Adipocyte (in vitro differentiated cells): ENCODE results near the gene TTC7B.

Experiments used
- DNase-seq: peaks from one replicate; pipeline ENCODE4 v3.0.0-alpha.2; 2015; ENCODE audit warnings: low read depth
- H3K27me3 ChIP-seq: replicated peaks from 2 replicates; pipeline ENCODE4 v1.7.0; 2013; ENCODE audit warnings: mild to moderate bottlenecking, low read length, moderate library complexity; ENCODE audit not compliant: control insufficient read depth, insufficient read depth
- H3K36me3 ChIP-seq: 2 replicates; pipeline ENCODE4 v1.7.0; 2013; ENCODE audit warnings: low read length, mild to moderate bottlenecking, moderate library complexity; ENCODE audit not compliant: control insufficient read depth, insufficient read depth, severe bottlenecking
- H3K4me1 ChIP-seq: 2 replicates; pipeline ENCODE4 v1.7.0; 2013; ENCODE audit warnings: mild to moderate bottlenecking, low read length, moderate library complexity; ENCODE audit not compliant: control insufficient read depth, insufficient read depth
- H3K4me3 ChIP-seq: 2 replicates; pipeline ENCODE4 v1.7.0; 2013; ENCODE audit warnings: mild to moderate bottlenecking, low read length, moderate library complexity
- H3K9ac ChIP-seq: 2 replicates; pipeline ENCODE4 v1.7.0; 2013; ENCODE audit warnings: mild to moderate bottlenecking, low read length, moderate library complexity
- H3K9me3 ChIP-seq: 2 replicates; pipeline ENCODE4 v1.7.0; 2013; ENCODE audit warnings: mild to moderate bottlenecking, low read length, moderate library complexity; ENCODE audit not compliant: control insufficient read depth

The TTC7B gene

GRCh38 chr14:90491221-90491885 lies 324.9 kb downstream of the TTC7B start:
- Histone ChIP-seq H3K4me1 (peaks cover 8% of the 10 kb centered on the region), H3K36me3 (no peaks in the 10 kb centered on the region), H3K9me3 (no peaks in the 10 kb centered on the region), H3K9ac (no peak overlapping the region), H3K4me3 (no peak overlapping the region), H3K27me3 (peaks cover 3% of the 10 kb centered on the region)
- peak; percentile 43 for DNase-seq

DNA sequence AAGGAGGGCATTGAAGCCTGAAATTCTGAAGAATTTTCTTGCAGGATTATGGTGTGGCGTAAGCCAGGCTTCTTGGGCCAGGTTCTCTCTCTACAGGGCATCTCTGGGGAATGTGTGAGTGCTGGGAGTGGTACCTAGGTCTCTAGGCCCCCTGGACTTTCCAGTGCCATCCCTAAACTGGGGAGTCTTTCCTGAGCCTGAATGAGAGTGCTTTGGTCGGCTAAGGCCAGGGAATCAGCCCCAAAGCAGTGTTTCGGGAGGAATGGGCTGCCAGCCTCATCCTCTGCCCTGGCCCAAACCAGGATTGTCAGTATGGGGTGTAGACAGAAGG lies 325.5 kb downstream of the TTC7B start:
- Histone ChIP-seq H3K4me1 (peaks cover 8% of the 10 kb centered on the region), H3K36me3 (no peaks in the 10 kb centered on the region), H3K4me3 (no peak overlapping the region), H3K9me3 (no peaks in the 10 kb centered on the region), H3K27me3 (peaks cover 3% of the 10 kb centered on the region), H3K9ac (no peak overlapping the region)
- no peak for DNase-seq

GRCh38 chr14:90489916-90490719 lies 326.1 kb downstream of the TTC7B start:
- peaks cover 3% of the 10 kb centered on the region for H3K27me3 ChIP-seq
- no peak overlapping the region for H3K4me3 ChIP-seq
- H3K9ac ChIP-seq = no peak overlapping the region
- no peaks in the 10 kb centered on the region for H3K9me3 ChIP-seq
- DNase-seq = no peak
- peaks cover 8% of the 10 kb centered on the region for H3K4me1 ChIP-seq
- no peaks in the 10 kb centered on the region for H3K36me3 ChIP-seq

DNA sequence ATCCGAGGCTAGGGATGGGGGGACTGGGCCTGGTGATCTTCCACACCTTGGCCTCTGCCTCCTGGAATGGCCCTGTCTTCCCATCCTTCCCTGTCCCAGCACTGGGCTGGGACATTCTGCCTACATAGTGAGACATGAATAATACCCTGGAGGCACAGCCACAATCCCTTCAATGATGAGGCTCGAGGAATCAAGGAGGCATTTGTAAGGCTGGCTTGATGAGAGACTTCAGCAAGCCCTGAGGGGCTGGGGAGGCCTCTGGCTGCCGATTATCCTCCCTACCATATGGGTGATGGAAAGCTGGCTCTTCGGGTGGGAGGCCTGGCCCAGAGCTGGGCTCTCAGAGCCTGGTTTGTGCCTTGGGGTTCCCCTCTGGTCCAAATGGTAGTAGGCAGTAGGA lies 326.9 kb downstream of the TTC7B start:
- Histone ChIP-seq H3K9ac (no peak overlapping the region), H3K4me1 (peaks cover 8% of the 10 kb centered on the region), H3K36me3 (no peaks in the 10 kb centered on the region), H3K27me3 (peaks cover 3% of the 10 kb centered on the region), H3K4me3 (no peak overlapping the region), H3K9me3 (no peaks in the 10 kb centered on the region)
- no peak for DNase-seq

DNA sequence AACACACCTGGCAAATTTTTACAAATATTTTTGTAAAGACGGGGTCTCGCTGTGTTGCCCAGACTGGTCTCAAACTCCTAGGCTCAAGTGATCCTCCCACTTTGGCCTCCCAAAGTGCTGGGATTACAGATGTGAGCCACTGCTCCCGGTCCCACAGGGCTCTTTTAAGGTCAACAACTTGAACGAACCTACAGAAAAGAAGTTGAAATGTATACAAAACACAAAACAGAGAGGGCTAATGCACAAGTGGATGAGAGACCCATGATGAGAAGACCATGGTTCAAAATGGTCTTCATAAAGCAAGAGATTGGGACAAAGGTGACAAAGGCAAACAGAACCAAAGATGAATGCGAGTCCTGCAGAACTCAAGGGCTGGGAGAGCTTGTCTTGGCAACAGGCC lies 328.0 kb downstream of the TTC7B start:
- no peak overlapping the region for H3K4me3 ChIP-seq
- H3K9ac ChIP-seq = no peak overlapping the region

DNA sequence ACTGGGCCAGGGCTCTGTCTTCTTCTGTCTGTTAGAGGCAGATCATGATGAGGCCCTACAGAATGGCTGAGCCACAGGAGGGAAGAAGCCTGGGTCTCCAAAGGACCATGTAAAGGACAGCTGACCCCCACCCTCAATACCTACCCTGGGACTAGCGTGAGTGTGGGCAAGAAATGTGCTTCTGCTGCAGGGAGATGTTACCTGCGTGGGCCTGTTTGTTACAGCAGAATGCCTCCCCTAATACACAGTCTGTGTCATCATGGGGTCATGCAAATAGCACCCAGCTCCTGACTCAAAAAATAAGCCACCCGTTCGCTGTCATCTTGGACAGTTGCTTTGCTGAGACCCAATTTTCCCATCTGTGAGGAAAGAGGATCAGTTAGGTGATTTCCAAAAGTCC lies 328.8 kb downstream of the TTC7B start:
- H3K4me1 ChIP-seq = peaks cover 8% of the 10 kb centered on the region
- no peak overlapping the region for H3K4me3 ChIP-seq
- DNase-seq = no peak
- no peaks in the 10 kb centered on the region for H3K36me3 ChIP-seq
- no peak overlapping the region for H3K9ac ChIP-seq
- H3K27me3 ChIP-seq = peaks cover 3% of the 10 kb centered on the region
- H3K9me3 ChIP-seq = no peaks in the 10 kb centered on the region

More for the DNA sequence above, 328.0 kb downstream of the TTC7B start:
- no peaks in the 10 kb centered on the region for H3K9me3 ChIP-seq
- peaks cover 8% of the 10 kb centered on the region for H3K4me1 ChIP-seq
- peaks cover 3% of the 10 kb centered on the region for H3K27me3 ChIP-seq
- no peaks in the 10 kb centered on the region for H3K36me3 ChIP-seq
- no peak for DNase-seq

- peaks cover 4% of the 10 kb centered on the region for H3K27me3 ChIP-seq
- H3K36me3 ChIP-seq = no peaks in the 10 kb centered on the region
- H3K9ac ChIP-seq = no peak overlapping the region
- H3K4me1 ChIP-seq = peaks cover 6% of the 10 kb centered on the region
- peaks cover 1% of the 10 kb centered on the region for H3K9me3 ChIP-seq
- DNase-seq = no peak
- H3K4me3 ChIP-seq = no peak overlapping the region
These were observed 329.2 kb downstream of the TTC7B start for GRCh38 chr14:90487031-90487430.

GRCh38 chr14:90484291-90484690 lies 331.9 kb downstream of the TTC7B start:
- Histone ChIP-seq H3K9me3 (peaks cover 12% of the 10 kb centered on the region), H3K36me3 (no peaks in the 10 kb centered on the region), H3K4me1 (no peaks in the 10 kb centered on the region), H3K9ac (no peak overlapping the region), H3K27me3 (peaks cover 12% of the 10 kb centered on the region), H3K4me3 (no peak overlapping the region)
- no peak for DNase-seq

- Histone ChIP-seq H3K4me3 (no peak overlapping the region), H3K36me3 (no peaks in the 10 kb centered on the region), H3K9ac (no peak overlapping the region), H3K9me3 (peaks cover 12% of the 10 kb centered on the region), H3K4me1 (no peaks in the 10 kb centered on the region), H3K27me3 (peaks cover 12% of the 10 kb centered on the region)
- DNase-seq = no peak
These were observed 332.7 kb downstream of the TTC7B start for GRCh38 chr14:90483571-90483974.

DNA sequence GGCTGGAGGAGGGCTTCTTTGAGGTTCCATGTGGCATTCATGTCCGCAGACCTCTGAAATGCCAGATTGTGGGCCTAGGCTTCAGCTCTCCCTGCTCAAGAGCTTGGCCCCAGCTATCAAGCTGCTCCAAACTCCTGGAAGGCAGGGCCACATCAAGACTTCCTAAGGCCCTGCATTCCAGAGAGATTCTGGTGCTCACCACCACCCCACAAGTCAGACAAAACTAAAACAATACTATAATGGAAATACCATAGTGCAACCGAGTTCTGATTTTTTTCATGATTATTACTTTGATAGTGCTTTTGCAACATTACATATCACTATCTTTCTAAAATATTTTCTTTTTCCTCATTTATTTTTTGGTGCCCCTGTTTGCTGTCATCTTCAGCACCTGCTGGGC lies 333.1 kb downstream of the TTC7B start:
- Histone ChIP-seq H3K9me3 (peaks cover 12% of the 10 kb centered on the region), H3K4me3 (no peak overlapping the region), H3K36me3 (no peaks in the 10 kb centered on the region), H3K27me3 (peaks cover 12% of the 10 kb centered on the region), H3K4me1 (no peaks in the 10 kb centered on the region), H3K9ac (no peak overlapping the region)
- DNase-seq = no peak

GRCh38 chr14:90475298-90475697 lies 340.9 kb downstream of the TTC7B start:
- DNase-seq = no peak
- peaks cover 9% of the 10 kb centered on the region for H3K27me3 ChIP-seq
- H3K9ac ChIP-seq = no peak overlapping the region
- peaks cover 51% of the 10 kb centered on the region for H3K9me3 ChIP-seq
- no peak overlapping the region for H3K4me3 ChIP-seq
- H3K4me1 ChIP-seq = no peaks in the 10 kb centered on the region
- no peaks in the 10 kb centered on the region for H3K36me3 ChIP-seq
